IPS DF 4.7 (cell line): Measurements from ENCODE around the gene LARP4B.

Experiments
- DNase-seq: peaks from one replicate; pipeline ENCODE4 v3.0.0-alpha.2; 2013; ENCODE audit warnings: low spot score; ENCODE audit errors: extremely low read depth

LARP4B gene

DNA sequence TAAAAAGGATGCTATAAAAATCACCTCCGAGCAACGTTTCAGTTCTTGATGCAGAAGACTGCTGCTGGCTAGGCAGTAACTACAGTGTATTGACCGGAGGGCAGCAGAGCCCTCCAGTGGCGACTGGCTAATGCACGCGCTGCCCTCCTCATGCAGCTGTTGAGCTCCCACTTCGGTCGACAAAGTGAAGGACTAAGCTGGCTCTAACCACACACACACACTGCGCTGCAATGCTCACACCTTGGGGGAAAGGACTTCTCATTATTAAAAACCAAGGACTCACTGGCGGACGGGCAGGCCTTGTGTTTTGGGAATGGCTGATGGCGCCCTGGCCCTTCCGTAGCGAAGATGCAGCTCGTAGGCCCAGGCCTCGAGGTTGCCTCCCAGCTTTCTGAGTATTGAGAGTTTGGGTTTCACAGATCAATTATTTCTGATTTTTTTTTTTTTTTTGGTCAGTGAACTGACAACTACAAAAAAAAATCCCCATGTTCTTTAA, 121.1 kb downstream of the LARP4B start:
- no peak for DNase-seq

- no peak for DNase-seq
Observed at GRCh38 chr10:809671-810350, 121.7 kb downstream of the LARP4B start.

GRCh38 chr10:807958-808353, 123.5 kb downstream of the LARP4B start:
- DNase-seq = no peak

DNA sequence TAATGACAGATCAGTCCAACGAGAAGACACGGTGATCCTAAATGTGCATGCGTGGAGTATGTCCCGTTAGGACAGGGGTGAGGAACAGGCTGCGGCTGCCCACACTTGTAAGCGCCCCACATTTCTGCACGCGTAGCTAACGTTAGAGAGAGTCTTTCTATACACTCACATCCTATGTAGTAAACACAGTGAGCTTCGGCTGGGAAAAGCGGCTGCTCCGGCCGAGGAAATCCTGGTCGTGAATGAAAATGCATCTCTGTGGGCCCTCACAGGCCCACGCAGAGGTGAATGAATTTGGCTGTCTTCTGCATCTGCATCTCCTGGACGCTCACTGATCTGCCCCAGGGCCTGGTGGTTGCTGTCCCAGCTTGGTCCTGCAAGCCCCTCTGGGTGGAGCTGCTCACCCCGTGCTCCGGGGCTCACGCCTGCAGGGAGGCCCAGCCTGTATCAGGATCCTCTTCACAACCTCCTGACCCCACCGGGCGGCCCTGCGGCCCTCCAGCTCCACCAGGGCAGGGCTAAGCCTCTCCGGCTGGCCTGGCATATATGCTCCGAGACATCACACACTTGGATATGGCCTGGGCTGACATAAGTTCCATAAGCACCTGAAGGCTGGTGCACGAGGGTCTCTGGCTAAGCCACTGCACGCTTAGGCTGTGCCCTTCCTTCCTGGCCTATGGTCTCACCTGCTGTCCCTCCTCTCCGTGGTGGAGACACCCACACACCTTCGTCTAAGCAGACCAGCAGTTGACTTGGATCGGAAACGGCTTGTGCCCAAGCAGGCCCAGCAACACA, 124.1 kb downstream of the LARP4B start:
- DNase-seq = no peak

DNA sequence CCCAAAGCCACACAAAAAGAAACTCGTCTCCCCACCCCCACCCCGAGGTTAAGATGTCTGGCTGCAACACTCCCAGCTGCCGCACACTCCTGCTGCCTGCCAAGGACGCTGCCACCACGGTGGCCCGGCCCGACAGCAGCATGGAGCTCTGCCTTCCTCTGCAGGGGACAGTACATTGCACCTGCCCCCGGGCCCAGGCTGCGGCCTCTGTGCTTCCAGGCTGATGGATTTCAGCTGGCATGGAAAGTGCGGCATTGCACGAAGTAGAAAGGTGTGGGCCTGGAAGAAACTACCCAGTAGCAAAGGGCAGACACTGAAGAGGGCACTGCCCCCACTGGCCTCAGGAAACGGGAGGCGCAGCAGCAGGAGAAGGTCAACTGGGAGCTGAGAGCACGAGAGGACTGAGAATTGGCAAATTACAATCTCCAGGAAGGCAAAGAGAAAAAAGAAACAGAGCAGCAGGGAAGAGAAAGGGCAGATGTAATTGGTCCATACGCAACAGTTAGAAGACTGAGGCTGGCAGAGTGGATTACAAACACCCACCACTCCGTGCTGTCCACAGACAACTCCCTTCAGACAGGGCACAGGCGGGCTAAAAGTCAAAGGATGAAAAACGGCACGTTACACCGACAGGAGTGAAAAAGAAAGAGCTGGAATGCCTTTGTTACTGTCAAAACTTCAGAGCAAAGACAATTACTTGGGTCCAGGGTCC, 124.9 kb downstream of the LARP4B start:
- no peak for DNase-seq

GRCh38 chr10:805620-806305, 125.7 kb downstream of the LARP4B start:
- DNase-seq = no peak

DNA sequence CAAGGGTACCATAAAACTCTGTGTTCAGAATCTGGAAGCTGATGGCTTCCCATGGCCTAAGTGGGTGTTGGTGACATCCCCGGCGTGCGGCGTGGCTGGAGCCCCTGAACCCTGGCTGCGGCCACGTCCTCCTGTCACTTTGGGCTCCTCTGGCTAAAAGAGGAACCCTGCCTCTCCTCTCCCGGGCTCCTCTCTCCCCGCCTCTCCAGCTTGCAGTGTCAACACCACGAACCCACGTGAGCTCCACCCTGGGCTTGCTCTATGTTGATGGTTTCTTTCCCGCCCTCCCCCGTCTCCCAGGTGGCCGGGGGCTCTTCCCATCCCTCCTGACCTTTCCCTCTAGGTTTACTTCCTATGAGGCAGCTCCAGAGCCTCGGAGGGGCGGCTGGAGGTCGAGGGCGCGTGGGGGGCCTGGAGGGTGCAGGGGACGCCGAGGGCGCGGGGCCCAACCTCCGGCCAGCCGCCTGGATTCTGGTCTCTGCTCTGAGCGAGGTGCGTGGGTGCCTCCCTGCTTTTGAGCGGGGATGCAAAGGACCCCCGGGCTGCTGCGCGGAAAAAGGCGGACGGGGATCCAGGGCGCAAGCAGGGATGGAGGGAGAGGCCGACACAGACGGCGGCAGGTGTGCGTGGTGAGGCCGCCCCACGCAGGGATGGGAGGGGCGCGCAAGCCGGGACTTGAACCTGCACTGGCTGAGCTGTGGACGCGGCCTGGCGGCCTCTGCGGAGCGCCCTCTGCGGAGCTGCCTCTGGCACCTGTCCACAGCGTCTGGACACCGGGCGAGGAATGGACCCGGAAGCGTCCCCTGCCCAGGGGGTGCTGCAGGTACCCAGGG, 126.5 kb downstream of the LARP4B start:
- no peak for DNase-seq

DNA sequence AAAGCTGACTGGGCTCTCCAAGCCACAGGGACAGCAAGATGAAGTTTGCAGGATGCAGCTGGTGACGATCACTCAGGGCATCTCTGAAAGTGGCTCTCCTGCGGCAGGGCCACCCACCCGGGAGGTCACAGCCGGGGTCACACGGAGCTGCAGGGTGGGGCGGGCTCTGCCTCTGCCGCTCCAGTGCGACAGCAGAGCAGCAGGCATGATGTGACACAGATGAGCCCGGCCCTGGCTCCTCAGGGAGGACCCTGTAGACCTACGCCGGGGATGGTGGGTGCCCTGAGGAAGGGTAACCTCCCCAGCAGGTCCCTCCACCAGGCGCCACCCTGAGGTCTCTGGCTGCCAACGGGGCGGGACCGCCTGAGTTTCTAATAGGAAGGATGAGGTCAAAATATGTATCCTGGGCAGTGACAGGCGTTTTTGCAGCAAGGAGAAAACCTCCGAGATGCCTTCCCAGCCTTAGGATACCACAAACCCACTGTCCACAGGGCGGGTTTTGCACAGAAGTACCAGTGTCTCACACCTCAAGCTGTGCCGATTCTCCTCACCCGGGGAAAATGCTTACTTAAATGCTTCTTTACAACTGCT, 127.2 kb downstream of the LARP4B start:
- no peak for DNase-seq

DNA sequence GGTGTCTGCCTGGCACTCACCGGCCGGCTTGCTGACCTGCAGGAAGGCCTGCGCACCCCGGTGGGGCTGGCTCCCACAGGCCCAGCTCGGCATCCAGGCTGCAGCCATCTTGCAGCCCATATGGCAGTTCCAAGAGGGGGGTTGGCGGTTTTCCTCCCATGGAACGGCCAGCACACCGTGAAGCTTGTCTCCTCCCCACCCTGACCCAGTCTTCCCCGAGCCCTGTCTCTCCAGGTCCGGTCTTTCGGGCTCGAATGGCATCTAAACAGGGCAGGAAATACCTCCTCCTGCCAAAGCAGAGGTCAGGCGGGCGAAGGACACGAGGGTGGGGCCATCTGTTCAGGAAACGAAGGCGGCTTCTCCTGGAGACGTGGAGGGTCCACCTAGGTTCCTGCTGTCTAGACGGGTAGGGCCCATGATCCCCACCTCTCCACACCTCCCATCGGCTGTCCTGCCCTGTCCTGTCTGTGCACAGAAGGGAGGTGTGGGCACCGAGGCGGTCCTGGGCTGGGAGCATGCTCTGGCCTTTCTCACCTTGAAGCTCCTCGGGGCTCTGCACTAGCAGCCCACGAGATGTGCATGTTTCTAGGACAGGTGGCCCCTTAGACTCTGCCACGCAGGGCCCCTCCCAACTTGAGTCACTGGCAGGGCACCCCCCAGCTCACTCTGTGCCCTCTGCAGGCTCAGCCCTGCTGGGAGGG, 128.3 kb downstream of the LARP4B start:
- no peak for DNase-seq

GRCh38 chr10:802506-802905, 129.0 kb downstream of the LARP4B start:
- no peak for DNase-seq

- DNase-seq = no peak
Observed at GRCh38 chr10:797179-797578, 134.3 kb downstream of the LARP4B start.

GRCh38 chr10:796233-796632, 135.3 kb downstream of the LARP4B start:
- DNase-seq = no peak

DNA sequence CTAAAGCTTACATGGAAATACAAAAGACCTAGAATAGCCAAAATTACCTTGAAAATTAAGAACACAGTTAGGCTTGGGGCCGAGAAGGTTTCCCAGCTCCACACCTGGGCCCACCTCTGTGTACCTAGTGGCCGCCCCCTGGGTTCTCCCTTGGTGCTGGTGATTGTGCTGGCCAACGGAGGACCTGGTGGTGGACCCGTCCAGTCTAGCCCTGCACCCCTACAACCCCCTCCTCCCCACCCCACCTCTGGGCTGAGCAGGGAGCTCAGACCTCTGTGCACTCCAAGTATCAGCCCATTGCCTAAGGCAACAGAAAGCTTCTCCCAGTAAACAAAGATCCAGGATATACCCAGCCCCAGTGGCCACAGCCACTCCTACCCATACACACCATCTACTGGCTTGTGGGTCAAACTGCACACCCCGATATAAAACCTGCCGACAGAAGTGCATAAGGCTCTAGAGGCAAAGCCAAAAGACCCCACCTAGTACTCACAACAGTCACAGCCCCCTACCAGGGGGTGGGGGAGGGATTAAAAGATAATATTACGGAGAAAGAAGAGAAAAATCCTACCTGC, 137.0 kb downstream of the LARP4B start:
- no peak for DNase-seq

GRCh38 chr10:792792-793100, 138.8 kb downstream of the LARP4B start:
- no peak for DNase-seq

GRCh38 chr10:792083-792791, 139.3 kb downstream of the LARP4B start:
- DNase-seq = no peak

- no peak for DNase-seq
Observed at GRCh38 chr10:791639-792038, 139.9 kb downstream of the LARP4B start.

DNA sequence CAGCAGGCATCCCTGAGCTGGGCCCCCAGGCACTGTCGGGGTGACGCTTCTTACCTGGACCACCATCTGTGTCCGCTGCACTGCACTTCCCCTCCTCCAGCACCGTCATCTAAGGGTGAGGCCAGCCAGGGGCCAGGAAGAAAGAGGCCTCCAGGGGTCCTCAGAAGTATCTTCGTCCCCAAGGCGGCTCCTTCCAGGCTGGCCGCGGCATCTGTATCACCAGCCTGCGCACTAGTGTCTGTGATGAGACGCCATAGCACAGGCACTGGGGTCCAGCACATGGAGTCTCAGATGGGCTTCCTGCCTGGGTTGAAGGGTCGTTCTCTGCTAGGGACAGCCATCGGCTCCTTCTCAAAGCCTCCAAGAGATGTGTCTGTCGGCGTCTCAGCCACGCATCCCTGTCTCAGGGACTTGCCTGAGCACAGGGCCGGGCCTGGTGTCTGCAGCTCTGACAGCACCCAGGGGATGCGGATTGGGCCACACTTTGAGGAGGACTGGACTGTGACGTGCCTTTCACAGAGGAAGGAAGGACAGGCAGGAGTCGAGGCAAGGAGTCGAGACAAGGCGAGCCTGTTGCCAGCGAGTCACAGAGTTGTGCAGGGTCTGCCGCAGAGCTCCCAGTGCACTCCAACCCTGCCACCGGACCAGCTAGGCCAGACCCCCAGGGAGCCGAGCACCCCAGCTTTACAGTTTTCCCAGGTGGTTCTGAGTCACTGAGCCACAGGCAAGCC, 140.5 kb downstream of the LARP4B start:
- no peak for DNase-seq
